ENCODE results near the gene FAM53B.

FAM53B gene

GRCh38 chr10:124685261-124685660 is 58.9 kb downstream of the FAM53B start (continued):
- TF ChIP-seq, protein P1, sequence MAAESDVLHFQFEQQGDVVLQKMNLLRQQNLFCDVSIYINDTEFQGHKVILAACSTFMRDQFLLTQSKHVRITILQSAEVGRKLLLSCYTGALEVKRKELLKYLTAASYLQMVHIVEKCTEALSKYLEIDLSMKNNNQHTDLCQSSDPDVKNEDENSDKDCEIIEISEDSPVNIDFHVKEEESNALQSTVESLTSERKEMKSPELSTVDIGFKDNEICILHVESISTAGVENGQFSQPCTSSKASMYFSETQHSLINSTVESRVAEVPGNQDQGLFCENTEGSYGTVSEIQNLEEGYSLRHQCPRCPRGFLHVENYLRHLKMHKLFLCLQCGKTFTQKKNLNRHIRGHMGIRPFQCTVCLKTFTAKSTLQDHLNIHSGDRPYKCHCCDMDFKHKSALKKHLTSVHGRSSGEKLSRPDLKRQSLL (tag by site-specific recombination; IDR thresholded peaks at IDR 0.05) = no peak
- TF ChIP-seq ZBTB17 (tag by site-specific recombination; IDR thresholded peaks at IDR 0.05) (no peak), ZNF280D (tag by site-specific recombination; IDR thresholded peaks at IDR 0.05) (no peak), ZNF830 (tag by site-specific recombination; IDR thresholded peaks at IDR 0.05; ENCODE audit: low read depth) (no peak), ZNF510 (tag by site-specific recombination; IDR thresholded peaks at IDR 0.05; ENCODE audit: insufficient replicate concordance) (no peak), ZNF48 (tag by site-specific recombination; IDR thresholded peaks at IDR 0.05) (no peak)

DNA sequence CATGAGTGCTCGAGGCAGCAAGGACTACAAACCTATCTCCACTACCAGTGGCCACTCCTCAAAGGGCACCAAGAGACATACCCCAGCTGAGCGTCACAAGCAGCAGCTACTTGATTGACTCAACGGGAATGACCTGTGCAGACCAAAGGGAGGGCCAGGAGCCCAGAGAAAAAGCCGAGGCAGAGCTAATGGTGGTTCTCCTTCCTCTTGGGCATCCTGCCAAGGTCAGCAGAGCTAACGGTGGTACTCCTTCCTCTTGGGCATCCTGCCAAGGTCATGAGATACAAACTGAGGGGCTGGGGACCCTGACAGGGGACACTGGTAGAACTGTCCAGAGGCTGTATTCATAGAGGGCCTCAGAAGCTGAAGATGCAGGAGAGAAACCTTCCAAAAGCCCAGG is 60.4 kb downstream of the FAM53B start:
- no peak overlapping the region for H3K4me3 ChIP-seq (ENCODE audit: low read depth, low read length)
- no peak overlapping the region for H3K27ac ChIP-seq (ENCODE audit: extremely low read depth, low read depth, low read length)
- H3K4me1 ChIP-seq (ENCODE audit: control insufficient read depth, insufficient read depth, low read length) = 0 out of 2 replicates have a peak, but pooled peaks cover 3% of the 10 kb centered on the region
- peaks cover 0 to 36% of the 10 kb centered on the region in 2 experiments; a peak in 2 of 3 replicates for H3K36me3 ChIP-seq (ENCODE audit: control insufficient read depth in 2 of 2, insufficient read depth in 1 of 2, low read length in 2 of 2)
- POLR2A ChIA-PET = no interaction called here
- no peak for TF ChIP-seq ZNF701 (tag by site-specific recombination; IDR thresholded peaks at IDR 0.05)
- TF ChIP-seq ZNF202 (tag by site-specific recombination; IDR thresholded peaks at IDR 0.05; ENCODE audit: borderline replicate concordance) = no peak
- TF ChIP-seq SP7 (tag by site-specific recombination; IDR thresholded peaks at IDR 0.05) = no peak
- no peak for TF ChIP-seq ZNF426 (tag by site-specific recombination; IDR thresholded peaks at IDR 0.05)
- TF ChIP-seq ZNF707 (tag by site-specific recombination; IDR thresholded peaks at IDR 0.05) = no peak
- TF ChIP-seq ZNF23 (tag by site-specific recombination; IDR thresholded peaks at IDR 0.05; ENCODE audit: borderline replicate concordance) = no peak
- TF ChIP-seq ZNF544 (tag by site-specific recombination; IDR thresholded peaks at IDR 0.05) = no peak
- TF ChIP-seq ZNF623 (tag by site-specific recombination; IDR thresholded peaks at IDR 0.05) = no peak
- TF ChIP-seq ZNF302 (tag by site-specific recombination; IDR thresholded peaks at IDR 0.05; ENCODE audit: low read depth) = no peak
- no peak for TF ChIP-seq ZNF140 (tag by site-specific recombination; IDR thresholded peaks at IDR 0.05)
- no peak for TF ChIP-seq ZNF664 (tag by site-specific recombination; IDR thresholded peaks at IDR 0.05)
- no peak for TF ChIP-seq ZNF157 (tag by site-specific recombination; IDR thresholded peaks at IDR 0.05)
- no peak for TF ChIP-seq ZNF433 (tag by site-specific recombination; IDR thresholded peaks at IDR 0.05; ENCODE audit: low read depth)
- no peak for TF ChIP-seq ZNF48 (tag by site-specific recombination; IDR thresholded peaks at IDR 0.05)
- no peak for TF ChIP-seq ZNF423 (tag by site-specific recombination; IDR thresholded peaks at IDR 0.05)
- H3K9me3 ChIP-seq (ENCODE audit: control insufficient read depth, insufficient read depth, low read depth, low read length) = no peaks in the 10 kb centered on the region
- CTCF ChIA-PET = no interaction called here
